IPS DF 6.9 (cell line): ENCODE measurements around the gene CYLC2.

Experiments used
- DNase-seq: peaks from one replicate; pipeline ENCODE4 v3.0.0-alpha.2; 2013; ENCODE audit warnings: low read depth, low spot score
- H3K27ac ChIP-seq: one replicate; pipeline ENCODE4 v1.5.1; 2013; ENCODE audit warnings: low read length, control low read depth
- H3K27me3 ChIP-seq: 2 replicates; pipeline ENCODE4 v1.6.1; 2013; ENCODE audit warnings: mild to moderate bottlenecking, low read length; ENCODE audit not compliant: control insufficient read depth, insufficient read depth
- H3K36me3 ChIP-seq: 2 replicates; pipeline ENCODE4 v1.6.1; 2013; ENCODE audit warnings: low read length; ENCODE audit not compliant: control insufficient read depth, insufficient read depth
- H3K4me1 ChIP-seq: 2 replicates; pipeline ENCODE4 v1.6.1; 2013; ENCODE audit warnings: low read length; ENCODE audit not compliant: control insufficient read depth, insufficient read depth
- H3K4me3 ChIP-seq: 2 replicates; pipeline ENCODE4 v1.5.1; 2013; ENCODE audit warnings: mild to moderate bottlenecking, low read length
- H3K9me3 ChIP-seq: 2 replicates; pipeline ENCODE4 v1.6.1; 2013; ENCODE audit warnings: low read length, inconsistent platforms; ENCODE audit not compliant: control insufficient read depth, insufficient read depth
- WGBS: extraction: QIAGEN DNeasy Blood & Tissue Kit; methylation state at CpG from one replicate; pipeline ENCODE4 v1.1.7; 2013; ENCODE audit warnings: mixed read lengths, missing lambda C conversion rate; ENCODE audit not compliant: insufficient read length, insufficient coverage; 5-methylcytosine and 5-hydroxymethylcytosine counted together

CYLC2 gene, protein sequence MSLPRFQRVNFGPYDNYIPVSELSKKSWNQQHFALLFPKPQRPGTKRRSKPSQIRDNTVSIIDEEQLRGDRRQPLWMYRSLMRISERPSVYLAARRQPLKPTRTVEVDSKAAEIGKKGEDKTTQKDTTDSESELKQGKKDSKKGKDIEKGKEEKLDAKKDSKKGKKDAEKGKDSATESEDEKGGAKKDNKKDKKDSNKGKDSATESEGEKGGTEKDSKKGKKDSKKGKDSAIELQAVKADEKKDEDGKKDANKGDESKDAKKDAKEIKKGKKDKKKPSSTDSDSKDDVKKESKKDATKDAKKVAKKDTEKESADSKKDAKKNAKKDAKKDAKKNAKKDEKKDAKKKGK

DNA sequence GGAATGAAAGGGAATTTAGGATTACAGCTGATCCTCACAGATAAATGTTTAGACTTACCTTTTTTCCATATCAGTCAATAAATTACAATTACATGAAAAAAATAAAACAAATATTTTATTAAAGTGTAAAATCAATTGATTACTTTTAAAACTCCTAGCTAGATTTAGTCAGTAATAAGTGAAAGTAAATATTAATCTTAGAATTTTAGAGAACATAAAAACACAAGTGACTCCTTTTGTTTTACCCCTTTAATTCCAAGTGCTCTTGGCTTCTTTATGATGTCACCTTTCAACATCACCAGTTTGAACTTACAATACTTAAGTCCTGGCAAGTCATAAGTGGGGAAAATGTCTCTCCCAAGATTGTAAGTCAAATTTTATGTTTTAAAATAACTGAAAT, at the start of gene CYLC2:
TSS of gene CYLC2 (plus strand) at position 301 of the 400 bp plus-strand sequence. CDS start at position 349, 48 bp downstream.
- Histone ChIP-seq H3K4me1 (no peaks in the 10 kb centered on the region), H3K27ac (no peak within 1 kb of the TSS), H3K36me3 (no peaks in the 10 kb centered on the region), H3K4me3 (no peak within 1 kb of the TSS), H3K27me3 (no peaks in the 10 kb centered on the region), H3K9me3 (no peaks in the 10 kb centered on the region; the same call in 1 of the 2 replicates)
- DNase-seq = no peak

GRCh38 chr9:102950346-102950745, 44.8 kb upstream of the CYLC2 start:
- Histone ChIP-seq H3K27ac (no peak overlapping the region), H3K4me1 (no peaks in the 10 kb centered on the region), H3K36me3 (no peaks in the 10 kb centered on the region), H3K27me3 (no peaks in the 10 kb centered on the region), H3K4me3 (no peak overlapping the region), H3K9me3 (peaks cover 2% of the 10 kb centered on the region)
- no CpG with 5 or more reads among the region's 2 CpGs for WGBS
- DNase-seq = no peak

DNA sequence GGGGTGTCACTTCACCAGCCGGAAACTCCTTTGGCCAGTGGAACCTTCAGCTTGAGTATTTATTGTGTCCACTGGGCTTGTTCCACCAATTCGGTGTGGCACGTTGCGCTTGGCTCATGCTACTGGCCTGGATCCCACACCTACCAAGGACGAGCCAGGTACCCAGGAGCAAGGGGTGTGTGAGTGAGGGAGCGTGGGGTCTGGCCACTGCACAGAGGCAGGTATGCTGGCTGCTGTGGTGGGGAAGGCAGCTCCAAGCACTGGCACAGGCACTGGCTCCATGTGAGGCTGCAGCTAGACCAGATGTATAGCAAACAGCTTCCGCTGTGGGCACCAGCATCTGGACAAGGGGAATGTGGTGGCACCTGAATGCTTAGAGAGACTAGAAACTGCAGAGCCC, 28.1 kb upstream of the CYLC2 start:
- H3K4me1 ChIP-seq = no peaks in the 10 kb centered on the region
- H3K27ac ChIP-seq = no peak overlapping the region
- H3K36me3 ChIP-seq = no peaks in the 10 kb centered on the region
- no peak overlapping the region for H3K4me3 ChIP-seq
- no peaks in the 10 kb centered on the region for H3K27me3 ChIP-seq
- DNase-seq = no peak
- no CpG with 5 or more reads among the region's 7 CpGs for WGBS
- peaks cover 4% of the 10 kb centered on the region for H3K9me3 ChIP-seq

GRCh38 chr9:102967979-102968378, 27.2 kb upstream of the CYLC2 start:
- no peak overlapping the region for H3K27ac ChIP-seq
- no peaks in the 10 kb centered on the region for H3K36me3 ChIP-seq
- no peaks in the 10 kb centered on the region for H3K27me3 ChIP-seq
- H3K4me1 ChIP-seq = no peaks in the 10 kb centered on the region
- no CpG with 5 or more reads among the region's 2 CpGs for WGBS
- peaks cover 4% of the 10 kb centered on the region for H3K9me3 ChIP-seq
- DNase-seq = no peak
- H3K4me3 ChIP-seq = no peak overlapping the region

DNA sequence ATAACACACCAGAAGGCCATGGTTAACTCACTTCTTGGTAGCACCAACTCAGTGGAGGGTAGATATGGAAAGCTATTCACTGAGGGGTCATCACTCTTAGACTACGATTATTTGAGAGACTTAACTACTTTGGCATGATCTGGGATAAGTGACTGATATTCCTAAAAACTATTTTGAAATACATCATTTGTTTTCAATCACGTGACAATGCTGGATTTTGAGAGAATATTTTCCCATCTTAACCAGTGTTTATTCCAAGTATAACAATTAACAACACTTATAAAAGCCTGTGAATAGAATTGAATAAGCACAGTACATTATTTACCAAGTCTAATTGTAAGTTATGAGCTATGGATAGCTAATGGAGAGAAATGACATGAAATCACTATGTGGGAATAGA, 22.4 kb upstream of the CYLC2 start:
- H3K36me3 ChIP-seq = no peaks in the 10 kb centered on the region
- no peak overlapping the region for H3K4me3 ChIP-seq
- H3K4me1 ChIP-seq = no peaks in the 10 kb centered on the region
- H3K27me3 ChIP-seq = no peaks in the 10 kb centered on the region
- H3K9me3 ChIP-seq = peaks cover 4% of the 10 kb centered on the region
- no CpG with 5 or more reads among the region's 2 CpGs for WGBS
- H3K27ac ChIP-seq = no peak overlapping the region
- no peak for DNase-seq

DNA sequence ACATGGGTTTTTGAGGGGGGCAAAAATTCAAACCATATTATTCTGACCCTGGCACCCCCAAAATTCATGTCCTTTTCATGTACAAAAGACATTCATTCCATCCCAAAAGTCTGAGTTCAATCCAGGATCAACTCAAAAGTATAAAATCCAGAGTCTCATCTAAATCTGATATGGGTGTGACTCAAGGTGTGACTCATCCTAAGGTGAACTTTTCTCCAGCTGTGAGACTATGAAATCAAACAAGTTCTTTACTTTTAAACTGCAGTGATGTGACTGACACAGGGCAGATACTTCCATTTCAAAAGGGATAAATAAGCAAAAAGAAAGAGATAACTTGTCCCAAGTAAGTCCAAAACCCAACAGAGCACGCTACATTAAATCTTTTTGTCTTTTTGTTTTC, 20.6 kb upstream of the CYLC2 start:
- WGBS = no CpG with 5 or more reads among the region's 1 CpG
- no peaks in the 10 kb centered on the region for H3K36me3 ChIP-seq
- H3K4me1 ChIP-seq = no peaks in the 10 kb centered on the region
- H3K27me3 ChIP-seq = no peaks in the 10 kb centered on the region
- DNase-seq = no peak
- no peak overlapping the region for H3K4me3 ChIP-seq
- H3K27ac ChIP-seq = no peak overlapping the region
- H3K9me3 ChIP-seq = no peaks in the 10 kb centered on the region; the same call in 1 of the 2 replicates

DNA sequence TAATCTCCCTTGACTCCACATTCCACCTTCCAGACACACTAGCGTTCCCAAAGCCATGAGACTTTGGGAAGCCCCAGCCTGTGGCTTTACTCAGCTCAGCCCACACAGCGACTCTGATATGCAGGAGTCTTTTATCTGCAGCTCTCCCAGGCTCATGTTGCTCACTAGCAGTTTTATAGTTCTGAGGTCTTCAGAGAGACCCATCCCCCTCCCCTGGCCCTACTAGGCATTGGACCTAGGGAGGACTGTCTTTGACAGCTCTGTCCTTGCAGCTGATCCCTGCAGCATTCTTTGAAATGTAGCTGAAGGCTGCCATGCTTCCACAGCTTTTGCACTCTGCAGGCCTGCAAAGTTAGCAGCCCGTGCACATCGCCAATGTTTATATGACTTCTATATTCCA, 19.9 kb upstream of the CYLC2 start:
- Histone ChIP-seq H3K9me3 (no peaks in the 10 kb centered on the region; the same call in 1 of the 2 replicates), H3K4me1 (no peaks in the 10 kb centered on the region), H3K36me3 (no peaks in the 10 kb centered on the region), H3K4me3 (no peak overlapping the region), H3K27ac (no peak overlapping the region), H3K27me3 (no peaks in the 10 kb centered on the region)
- no CpG with 5 or more reads among the region's 4 CpGs for WGBS
- no peak for DNase-seq

GRCh38 chr9:102985162-102985895, 9.8 kb upstream of the CYLC2 start:
- no peak for DNase-seq
- Histone ChIP-seq H3K4me3 (no peak overlapping the region), H3K27me3 (no peaks in the 10 kb centered on the region), H3K36me3 (no peaks in the 10 kb centered on the region), H3K27ac (no peak overlapping the region), H3K4me1 (no peaks in the 10 kb centered on the region), H3K9me3 (peaks cover 9% of the 10 kb centered on the region)
- no CpG with 5 or more reads among the region's 3 CpGs for WGBS

DNA sequence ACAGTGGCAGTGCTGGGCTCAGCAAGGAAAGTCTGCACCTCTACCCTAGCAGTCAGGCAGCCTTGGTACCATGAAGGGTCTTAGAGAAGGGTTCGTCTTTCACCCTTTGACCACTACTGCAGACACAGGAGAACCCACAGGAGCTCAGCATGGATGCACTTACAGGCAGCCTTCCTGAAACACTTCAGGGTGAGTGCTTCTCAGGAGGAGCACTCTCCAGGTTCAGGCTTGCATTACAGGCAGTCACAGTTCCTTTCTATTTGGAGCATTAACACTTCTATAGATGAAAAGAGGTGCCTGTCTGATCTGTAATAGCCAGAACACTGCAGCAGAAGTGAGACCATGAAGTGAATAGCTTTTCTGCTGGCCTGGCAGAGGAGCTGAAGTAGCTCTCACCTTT, 8.7 kb upstream of the CYLC2 start:
- Histone ChIP-seq H3K9me3 (peaks cover 7% of the 10 kb centered on the region), H3K27me3 (no peaks in the 10 kb centered on the region), H3K4me3 (no peak overlapping the region), H3K27ac (no peak overlapping the region), H3K36me3 (no peaks in the 10 kb centered on the region), H3K4me1 (no peaks in the 10 kb centered on the region)
- DNase-seq = no peak
- no CpG with 5 or more reads among the region's 1 CpG for WGBS

DNA sequence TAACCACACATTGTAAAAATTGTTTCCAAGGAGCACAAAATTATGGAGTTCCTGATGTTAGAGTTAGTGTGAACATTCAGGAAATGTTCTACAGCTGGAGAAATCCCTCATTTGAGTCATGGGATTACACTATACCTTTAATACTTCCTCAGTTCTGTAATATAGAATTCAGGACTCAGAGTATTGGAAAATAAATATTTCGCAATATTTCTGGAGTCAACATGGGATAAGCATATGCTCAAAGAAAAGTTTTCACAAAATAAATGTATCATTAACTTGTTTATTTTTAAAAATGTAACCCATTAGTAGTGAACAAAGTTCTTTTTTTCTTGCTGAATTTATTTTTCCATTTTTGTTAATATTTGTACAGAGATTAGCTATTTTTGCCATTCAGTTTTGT, 8.6 kb downstream of the CYLC2 start:
- no peaks in the 10 kb centered on the region for H3K36me3 ChIP-seq
- no peak overlapping the region for H3K27ac ChIP-seq
- H3K4me3 ChIP-seq = no peak overlapping the region
- no peaks in the 10 kb centered on the region for H3K4me1 ChIP-seq
- H3K9me3 ChIP-seq = peaks cover 1% of the 10 kb centered on the region; the same call in 1 of the 2 replicates
- no CpG with 5 or more reads among the region's 1 CpG for WGBS
- no peak for DNase-seq
- H3K27me3 ChIP-seq = no peaks in the 10 kb centered on the region
